ENCODE measurements around the gene NCOR1. TPM values are rescaled to one million over a fixed set of nuclear protein-coding genes. Genes with fewer than 3 reads are reported as not detected.

NCOR1 gene
- total and polyA plus RNA-seq, 2 experiments from 2014 or later: 109 to 119 TPM

GRCh38 chr17:16003841-16004240 is 211.5 kb downstream of the NCOR1 start:
- no peak for DNase-seq (ENCODE audit: low read depth in 1 of 2, low spot score in 1 of 2)

GRCh38 chr17:16002708-16003260 is 212.6 kb downstream of the NCOR1 start:
- no peak for DNase-seq (ENCODE audit: low read depth in 1 of 2, low spot score in 1 of 2)
- H3K9me3 ChIP-seq (ENCODE audit: low read depth): no peaks in the 10 kb centered on the region
- no peak for TF ChIP-seq CTCF (IDR thresholded peaks at IDR 0.05; ENCODE audit: low read depth, low read length)
- H3K4me1 ChIP-seq (ENCODE audit: low read depth): peaks cover 8% of the 10 kb centered on the region
- H3K36me3 ChIP-seq: peaks cover 55% of the 10 kb centered on the region
- no peak overlapping the region for H3K27ac ChIP-seq
- no peak overlapping the region for H3K4me3 ChIP-seq
- no peaks in the 10 kb centered on the region for H3K27me3 ChIP-seq

More at GRCh38 chr17:16003841-16004240, 211.5 kb downstream of the NCOR1 start:
- no peak for TF ChIP-seq CTCF (IDR thresholded peaks at IDR 0.05; ENCODE audit: low read depth, low read length)
- no peaks in the 10 kb centered on the region for H3K27me3 ChIP-seq
- no peaks in the 10 kb centered on the region for H3K9me3 ChIP-seq (ENCODE audit: low read depth)
- peaks cover 66% of the 10 kb centered on the region for H3K36me3 ChIP-seq
- no peak overlapping the region for H3K27ac ChIP-seq
- H3K4me1 ChIP-seq (ENCODE audit: low read depth): peaks cover 8% of the 10 kb centered on the region
- no peak overlapping the region for H3K4me3 ChIP-seq

GRCh38 chr17:16001226-16001897 is 214.0 kb downstream of the NCOR1 start:
- H3K4me3 ChIP-seq: no peak overlapping the region
- TF ChIP-seq CTCF (IDR thresholded peaks at IDR 0.05; ENCODE audit: low read depth, low read length): no peak

GRCh38 chr17:15999974-16000827 is 215.1 kb downstream of the NCOR1 start:
- Histone ChIP-seq H3K9me3 (ENCODE audit: low read depth) (no peaks in the 10 kb centered on the region), H3K4me1 (ENCODE audit: low read depth) (peaks cover 8% of the 10 kb centered on the region), H3K27me3 (no peaks in the 10 kb centered on the region), H3K4me3 (peak overlapping the region; percentile 52), H3K27ac (peak overlapping the region; percentile 79), H3K36me3 (peaks cover 33% of the 10 kb centered on the region)
- TF ChIP-seq CTCF (IDR thresholded peaks at IDR 0.05; ENCODE audit: low read depth, low read length): no peak
- DNase-seq (ENCODE audit: low read depth in 1 of 2, low spot score in 1 of 2): peak; percentile 44 to 68

More at GRCh38 chr17:16001226-16001897, 214.0 kb downstream of the NCOR1 start:
- H3K36me3 ChIP-seq: peaks cover 42% of the 10 kb centered on the region
- peaks cover 8% of the 10 kb centered on the region for H3K4me1 ChIP-seq (ENCODE audit: low read depth)
- no peaks in the 10 kb centered on the region for H3K27me3 ChIP-seq
- H3K27ac ChIP-seq: no peak overlapping the region
- DNase-seq (ENCODE audit: low read depth in 1 of 2, low spot score in 1 of 2): no peak
- no peaks in the 10 kb centered on the region for H3K9me3 ChIP-seq (ENCODE audit: low read depth)

GRCh38 chr17:15999141-15999973 is 216.0 kb downstream of the NCOR1 start, which contains the start of the genes TTC19 and ZSWIM7:
Gene TTC19 (plus strand): TSS chr17:15999824. CDS start chr17:15999849, 25 bp downstream.
Gene ZSWIM7 (minus strand): TSS chr17:15999704. CDS start chr17:15999594, 110 bp downstream.
- peak; percentile 93 to 97 for DNase-seq (ENCODE audit: low read depth in 1 of 2, low spot score in 1 of 2)
- H3K4me1 ChIP-seq (ENCODE audit: low read depth): peaks cover 8% of the 10 kb centered on the region
- H3K27ac ChIP-seq: peak within 1 kb of the TSS; percentile 79
- H3K27me3 ChIP-seq: no peaks in the 10 kb centered on the region
- H3K9me3 ChIP-seq (ENCODE audit: low read depth): no peaks in the 10 kb centered on the region
- TF ChIP-seq CTCF (IDR thresholded peaks at IDR 0.05; ENCODE audit: low read depth, low read length): no peak
- peak within 1 kb of the TSS; percentile 52 for H3K4me3 ChIP-seq
- peaks cover 25% of the 10 kb centered on the region for H3K36me3 ChIP-seq
